Common myeloid progenitor, CD34-positive (primary cell): Measurements from ENCODE around the gene DNAJC13.
"Not testable (repeated sequence)": the region's sequence is repeated elsewhere in the genome, so short reads cannot be mapped to it uniquely, and the experiment has no call there.

Experiments used
- CTCF ChIA-PET: fragments of 350-600 bp; sonication (Branson Sonifier 250); formaldehyde crosslinking; loops from one replicate; lab custom pipeline; 2021; ENCODE audit warnings: antibody characterized with exemption; lab: Charles Lee
- POLR2A ChIA-PET: fragments of 350-600 bp; sonication (Branson Sonifier 250); formaldehyde crosslinking; loops from one replicate; lab custom pipeline; 2021; ENCODE audit warnings: antibody characterized with exemption; lab: Charles Lee
- DNase-seq, 3 donors: peaks; one replicate each; pipeline versions ENCODE4 v3.0.0 to v3.0.0-alpha.2; 2013
- H3K27ac ChIP-seq, 2 experiments: 1 replicate in 1 of 2; 2 replicates in 1 of 2; pipeline ENCODE4 v1.7.0; 2013; ENCODE audit warnings: inconsistent platforms in 2 of 2, low read length in 2 of 2, mild to moderate bottlenecking in 2 of 2, low read depth in 1 of 2, moderate library complexity in 1 of 2; ENCODE audit not compliant: severe bottlenecking in 2 of 2, insufficient read depth in 1 of 2, poor library complexity in 1 of 2
- H3K27me3 ChIP-seq, 5 experiments: replicated peaks in 2 of 5; 1 replicate in 3 of 5; 2 replicates in 2 of 5; pipeline versions ENCODE4 v1.6.1 to v1.7.0; 2013; ENCODE audit warnings: low read length in 4 of 5, mild to moderate bottlenecking in 2 of 5, moderate library complexity in 2 of 5, inconsistent platforms in 1 of 5; ENCODE audit not compliant: insufficient read depth in 5 of 5, control insufficient read depth in 4 of 5
- H3K36me3 ChIP-seq, 4 experiments: 1 replicate in 2 of 4; 2 replicates in 2 of 4; pipeline versions ENCODE4 v1.6.1 to v1.7.0; 2013; ENCODE audit warnings: low read length in 3 of 4, control low read depth in 1 of 4, mild to moderate bottlenecking in 1 of 4; ENCODE audit not compliant: control insufficient read depth in 4 of 4, insufficient read depth in 4 of 4
- H3K4me1 ChIP-seq, 4 experiments: 1 replicate in 3 of 4; 2 replicates in 1 of 4; pipeline versions ENCODE4 v1.6.1 to v1.7.1; 2013; ENCODE audit warnings: low read length in 3 of 4, mild to moderate bottlenecking in 3 of 4, control low read depth in 1 of 4, inconsistent platforms in 1 of 4, moderate library complexity in 1 of 4; ENCODE audit not compliant: control insufficient read depth in 4 of 4, insufficient read depth in 4 of 4; ENCODE audit errors: control extremely low read depth in 1 of 4
- H3K4me3 ChIP-seq, 7 experiments: 1 replicate in 4 of 7; 2 replicates in 3 of 7; pipeline versions ENCODE4 v1.5.1 to v1.7.0; 2013; ENCODE audit warnings: mild to moderate bottlenecking in 7 of 7, low read length in 6 of 7, moderate library complexity in 6 of 7, inconsistent platforms in 2 of 7, low read depth in 2 of 7, control low read depth in 1 of 7; ENCODE audit not compliant: insufficient read depth in 4 of 7, control insufficient read depth in 1 of 7; ENCODE audit errors: extremely low read depth in 1 of 7
- H3K9me3 ChIP-seq, 5 experiments: 1 replicate in 4 of 5; 2 replicates in 1 of 5; pipeline versions ENCODE4 v1.6.1 to v1.7.1; 2013; ENCODE audit warnings: low read length in 4 of 5, mild to moderate bottlenecking in 2 of 5, inconsistent platforms in 1 of 5, low read depth in 1 of 5, moderate library complexity in 1 of 5; ENCODE audit not compliant: control insufficient read depth in 4 of 5, insufficient read depth in 2 of 5; ENCODE audit errors: control extremely low read depth in 1 of 5
- WGBS: methylation state at CpG from one replicate; pipeline ENCODE4 v1.1.5; 2013; ENCODE audit not compliant: insufficient coverage; 5-methylcytosine and 5-hydroxymethylcytosine counted together

The DNAJC13 gene

DNA sequence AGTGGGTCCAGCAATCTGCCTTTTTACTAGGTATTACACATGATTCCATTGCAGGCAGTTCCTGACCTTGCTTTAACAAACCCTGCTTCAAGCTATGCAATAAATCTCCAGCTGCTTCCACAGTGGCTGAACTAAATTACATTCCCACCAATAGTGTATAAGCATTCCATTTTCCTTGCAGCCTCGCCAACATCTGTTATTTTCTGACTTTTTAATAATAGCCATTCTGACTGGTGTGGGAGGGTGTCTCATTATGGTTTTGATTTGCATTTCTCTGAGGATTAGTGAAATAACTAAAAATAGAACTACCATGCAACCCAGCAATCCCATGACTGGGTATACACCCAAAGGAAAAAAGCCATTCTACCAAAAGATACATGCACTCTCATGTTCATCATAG, 36.4 kb upstream of the DNAJC13 start:
- POLR2A ChIA-PET: no interaction called here
- H3K4me3 ChIP-seq: no peak overlapping the region
- no peaks in the 10 kb centered on the region for H3K36me3 ChIP-seq
- H3K9me3 ChIP-seq: peaks cover 0 to 6% (median 0%) of the 10 kb centered on the region in 5 experiments
- CTCF ChIA-PET: interaction anchor here (1.0 to 1.1 kb wide), 3 partner anchors 12 to 29 kb away, joined by 3 read pairs; no protein-coding TSS in a partner anchor
- no peaks in the 10 kb centered on the region for H3K27me3 ChIP-seq
- no peak for DNase-seq
- no peaks in the 10 kb centered on the region for H3K4me1 ChIP-seq
- WGBS: no CpG with 5 or more reads among the region's 1 CpG
- no peak overlapping the region for H3K27ac ChIP-seq

DNA sequence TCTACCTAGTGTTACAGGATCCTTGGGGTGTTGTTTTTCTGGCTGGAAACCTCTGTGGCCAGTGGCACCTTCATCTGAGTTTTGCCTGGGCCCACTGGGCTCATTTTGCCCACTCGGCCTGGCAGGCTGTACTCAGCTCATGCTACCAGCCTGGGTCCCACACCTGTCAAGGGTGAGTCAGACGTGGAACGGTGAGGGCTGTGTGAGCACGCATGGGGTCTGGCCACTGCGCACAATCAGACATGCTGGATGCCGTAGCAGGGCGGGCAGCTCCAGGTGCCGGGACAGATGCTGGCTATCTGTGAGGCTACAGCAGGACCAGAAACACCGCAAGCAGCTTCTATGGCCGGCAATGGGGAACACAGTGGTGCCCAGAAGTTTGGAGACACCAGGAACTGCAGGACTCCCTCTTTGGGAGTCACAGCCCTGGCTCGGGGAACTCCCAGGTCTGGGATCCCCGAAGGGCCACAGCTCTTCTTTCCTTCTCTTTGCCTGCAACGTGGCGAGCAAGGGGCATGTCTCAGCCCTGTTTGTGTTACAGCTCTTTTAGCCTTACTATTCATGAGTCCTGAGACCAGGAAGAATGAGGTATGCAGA, 35.9 kb upstream of the DNAJC13 start:
- Histone ChIP-seq H3K36me3 (no peaks in the 10 kb centered on the region), H3K27ac (no peak overlapping the region), H3K9me3 (peaks cover 0 to 6% (median 0%) of the 10 kb centered on the region in 5 experiments), H3K4me3 (no peak overlapping the region), H3K27me3 (no peaks in the 10 kb centered on the region), H3K4me1 (peaks cover 0 to 3% (median 1%) of the 10 kb centered on the region in 4 experiments)
- ChIA-PET CTCF (interaction anchor here (1.0 to 1.1 kb wide), 3 partner anchors 13 to 30 kb away, joined by 3 read pairs; no protein-coding TSS in a partner anchor), POLR2A (no interaction called here)
- WGBS: 99% methylated on average over 12 of the region's 14 CpGs
- DNase-seq: no peak

- Histone ChIP-seq H3K36me3 (no peaks in the 10 kb centered on the region), H3K4me1 (peaks cover 0 to 5% (median 4%) of the 10 kb centered on the region in 4 experiments), H3K9me3 (peaks cover 0 to 6% (median 0%) of the 10 kb centered on the region in 5 experiments), H3K27ac (no peak overlapping the region), H3K27me3 (no peaks in the 10 kb centered on the region), H3K4me3 (no peak overlapping the region)
- CTCF ChIA-PET: interaction anchor here (0.9 kb wide), 1 partner anchor 26 kb away, joined by 3 read pairs; no protein-coding TSS in a partner anchor
- POLR2A ChIA-PET: no interaction called here
- 95% methylated on average over 3 of the region's 4 CpGs for WGBS
- DNase-seq: no peak
These were observed 35.0 kb upstream of the DNAJC13 start for GRCh38 chr3:132382267-132382666.

- Histone ChIP-seq H3K36me3 (no peaks in the 10 kb centered on the region), H3K27me3 (no peaks in the 10 kb centered on the region), H3K27ac (no peak overlapping the region), H3K9me3 (peaks cover 0 to 6% (median 0%) of the 10 kb centered on the region in 5 experiments), H3K4me1 (peaks cover 0 to 5% (median 4%) of the 10 kb centered on the region in 4 experiments), H3K4me3 (no peak overlapping the region)
- POLR2A ChIA-PET: no interaction called here
- CTCF ChIA-PET: interaction anchor here (0.9 kb wide), 1 partner anchor 27 kb away, joined by 3 read pairs; no protein-coding TSS in a partner anchor
- no peak for DNase-seq
These were observed 34.6 kb upstream of the DNAJC13 start for GRCh38 chr3:132382688-132383194.

GRCh38 chr3:132386259-132386658, 31.0 kb upstream of the DNAJC13 start:
- Histone ChIP-seq H3K9me3 (peaks cover 0 to 6% (median 0%) of the 10 kb centered on the region in 5 experiments), H3K36me3 (no peaks in the 10 kb centered on the region), H3K4me1 (peaks cover 0 to 5% (median 4%) of the 10 kb centered on the region in 4 experiments), H3K27ac (no peak overlapping the region), H3K27me3 (no peaks in the 10 kb centered on the region), H3K4me3 (no peak overlapping the region)
- CTCF ChIA-PET: no interaction called here
- DNase-seq: no peak
- WGBS: 95% methylated on average over 5 of the region's 8 CpGs
- POLR2A ChIA-PET: no interaction called here

DNA sequence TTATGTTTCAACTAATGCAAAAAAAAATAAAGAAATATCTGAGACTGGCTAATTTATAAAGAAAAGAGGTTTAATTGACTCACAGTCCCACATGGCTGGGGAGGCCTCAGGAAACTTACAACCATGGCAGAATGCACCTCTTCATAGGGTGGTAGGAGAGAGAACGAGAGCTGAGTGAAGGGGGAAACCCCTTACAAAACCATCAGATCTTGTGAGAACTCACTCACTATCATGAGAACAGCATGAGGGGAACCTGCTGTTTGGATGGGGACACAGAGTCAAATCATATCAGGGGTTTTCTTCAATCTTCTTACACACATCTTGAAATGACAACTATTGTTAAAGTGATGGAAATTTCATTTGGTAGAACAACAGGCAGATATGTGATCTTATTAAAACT, 24.6 kb upstream of the DNAJC13 start:
- POLR2A ChIA-PET, H3K27me3 ChIP-seq, H3K27ac ChIP-seq, H3K9me3 ChIP-seq, H3K4me3 ChIP-seq, H3K36me3 ChIP-seq, H3K4me1 ChIP-seq, DNase-seq: not testable (repeated sequence)
- no CpG with 5 or more reads among the region's 1 CpG for WGBS
- CTCF ChIA-PET: interaction anchor here (0.8 kb wide), 1 partner anchor 42 kb away, joined by 3 read pairs; no protein-coding TSS in a partner anchor

DNA sequence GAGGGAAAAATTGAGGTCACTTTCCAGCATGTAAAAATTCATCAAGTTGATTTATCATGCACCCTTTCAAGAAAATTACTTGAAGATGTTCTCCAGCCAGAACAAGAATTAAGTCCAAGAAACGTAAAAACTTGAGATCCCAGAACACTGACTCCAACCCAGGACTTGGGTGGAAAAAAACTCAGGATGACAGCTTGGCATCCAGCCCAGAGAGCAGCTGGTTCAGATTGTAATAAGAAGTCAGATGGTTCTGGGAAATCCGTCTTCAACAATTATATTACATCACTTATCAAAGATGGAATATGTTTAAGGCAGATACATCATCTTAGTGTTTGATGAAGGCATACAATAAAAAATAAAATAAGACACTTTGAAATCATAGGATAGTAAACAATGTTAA, 23.0 kb upstream of the DNAJC13 start:
- Histone ChIP-seq H3K4me1 (no peaks in the 10 kb centered on the region), H3K36me3 (no peaks in the 10 kb centered on the region), H3K27ac (no peak overlapping the region), H3K27me3 (no peaks in the 10 kb centered on the region), H3K9me3 (no peaks in the 10 kb centered on the region), H3K4me3 (no peak overlapping the region)
- 100% methylated on average over 1 of the region's 2 CpGs for WGBS
- POLR2A ChIA-PET: no interaction called here
- CTCF ChIA-PET: interaction anchor here (1.0 to 9.4 kb wide), 2 partner anchors 43 to 135 kb away, joined by 3 to 137 read pairs; no protein-coding TSS in a partner anchor
- DNase-seq: no peak
